GM15510 (cell line): ENCODE data around the gene CELF4.

Experiments used
- POLR2A ChIP-seq: IDR thresholded peaks from 3 replicates; pipeline ENCODE4 v1.6.1; 2011; ENCODE audit warnings: borderline replicate concordance; ENCODE audit not compliant: insufficient read length; ENCODE audit errors: extremely low read depth

Gene CELF4

DNA sequence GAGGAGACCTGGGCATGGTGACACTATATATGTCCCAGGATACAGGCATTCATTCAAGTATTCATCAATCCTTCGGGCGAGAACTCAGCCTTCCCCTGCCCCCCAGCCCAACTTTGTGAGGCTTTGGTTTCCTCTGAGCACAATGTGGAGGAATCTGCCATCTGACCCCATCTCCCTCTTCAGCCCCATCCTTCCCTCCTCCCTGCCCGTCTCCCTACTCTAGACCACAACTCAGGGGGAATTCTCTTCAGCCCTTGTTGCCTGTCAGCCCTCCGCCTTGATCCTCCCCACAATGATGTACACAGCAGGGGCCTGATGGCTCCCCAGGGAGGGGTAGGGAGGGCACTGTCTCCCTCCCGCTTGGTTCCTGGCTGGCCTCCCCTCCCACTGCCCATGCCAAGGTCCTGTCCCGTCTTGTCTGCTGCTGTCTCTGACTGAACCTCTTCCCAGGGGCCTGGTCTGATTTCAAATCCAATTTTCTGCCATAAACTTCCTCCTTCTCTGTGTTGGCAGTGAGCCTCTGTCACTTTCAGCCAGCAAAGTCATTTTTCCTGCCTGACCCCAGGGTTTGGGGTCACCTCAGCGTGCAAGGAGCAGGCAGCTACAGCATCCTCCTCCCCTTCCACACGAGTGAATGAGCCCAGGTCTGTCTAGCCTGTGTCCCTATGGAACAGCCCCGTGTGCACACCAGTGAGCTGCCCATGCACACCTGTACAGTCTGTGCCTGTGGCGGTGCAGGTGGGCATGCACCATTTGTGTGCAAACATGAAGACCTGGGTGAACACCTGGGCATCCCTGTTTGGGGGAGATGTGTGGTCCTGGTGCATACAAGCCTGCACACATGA lies 197.3 kb downstream of the CELF4 start:
- no peak for TF ChIP-seq POLR2A

DNA sequence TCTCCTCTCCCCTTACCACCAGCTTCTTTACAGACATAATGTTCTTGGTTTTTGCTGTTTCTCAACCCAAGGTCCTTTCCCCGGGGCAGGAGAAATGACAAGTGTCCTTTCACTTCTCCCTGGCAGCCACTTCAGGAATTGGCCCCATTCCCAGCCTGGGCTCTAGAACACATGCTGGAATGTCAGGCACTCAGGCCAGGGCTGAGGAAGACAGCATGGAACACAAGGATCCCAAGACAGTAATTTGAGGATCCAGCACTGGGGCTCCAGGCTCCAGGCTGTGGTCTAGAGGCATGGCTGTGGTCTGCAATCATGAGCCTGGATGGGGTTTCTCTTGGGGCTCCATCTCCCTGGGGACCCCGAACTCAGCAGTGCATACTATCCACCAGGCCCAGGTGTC lies 201.4 kb downstream of the CELF4 start:
- no peak for TF ChIP-seq POLR2A

DNA sequence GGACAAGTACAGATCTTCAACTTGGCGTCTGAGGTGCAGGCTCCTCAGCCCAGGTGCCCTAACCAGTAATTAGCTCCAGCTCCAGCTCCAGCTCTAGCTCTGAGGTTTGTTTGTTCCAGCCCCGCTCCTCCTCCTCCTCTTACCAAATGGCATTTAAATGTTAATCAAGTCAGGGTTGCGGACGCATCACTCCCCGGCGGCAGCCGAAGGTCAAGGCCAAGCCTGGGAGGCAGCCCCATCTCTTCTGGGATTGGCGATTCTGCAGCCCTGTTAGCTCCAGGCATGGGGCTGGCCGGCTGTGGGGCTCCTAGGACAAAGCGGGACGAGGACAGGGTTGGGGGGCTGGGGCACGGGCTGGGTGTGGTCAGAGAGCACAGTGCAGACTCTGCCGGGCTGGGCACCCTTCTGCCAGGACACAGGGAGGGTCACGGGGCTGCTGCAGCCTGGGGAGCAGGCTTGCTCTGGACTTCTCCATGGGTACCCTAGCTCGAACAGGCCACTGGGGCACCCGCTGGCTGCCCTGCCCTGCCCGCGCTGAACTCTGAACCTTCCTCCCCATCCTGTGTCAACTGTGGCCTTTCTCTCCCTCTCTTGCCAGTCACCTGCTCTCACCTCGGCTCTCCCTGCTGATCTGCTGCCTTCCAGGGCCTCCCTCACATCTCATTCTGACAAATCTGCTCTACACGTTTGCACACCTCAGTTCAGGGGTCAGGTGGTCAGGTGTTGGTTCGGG lies 203.3 kb downstream of the CELF4 start:
- no peak for TF ChIP-seq POLR2A

DNA sequence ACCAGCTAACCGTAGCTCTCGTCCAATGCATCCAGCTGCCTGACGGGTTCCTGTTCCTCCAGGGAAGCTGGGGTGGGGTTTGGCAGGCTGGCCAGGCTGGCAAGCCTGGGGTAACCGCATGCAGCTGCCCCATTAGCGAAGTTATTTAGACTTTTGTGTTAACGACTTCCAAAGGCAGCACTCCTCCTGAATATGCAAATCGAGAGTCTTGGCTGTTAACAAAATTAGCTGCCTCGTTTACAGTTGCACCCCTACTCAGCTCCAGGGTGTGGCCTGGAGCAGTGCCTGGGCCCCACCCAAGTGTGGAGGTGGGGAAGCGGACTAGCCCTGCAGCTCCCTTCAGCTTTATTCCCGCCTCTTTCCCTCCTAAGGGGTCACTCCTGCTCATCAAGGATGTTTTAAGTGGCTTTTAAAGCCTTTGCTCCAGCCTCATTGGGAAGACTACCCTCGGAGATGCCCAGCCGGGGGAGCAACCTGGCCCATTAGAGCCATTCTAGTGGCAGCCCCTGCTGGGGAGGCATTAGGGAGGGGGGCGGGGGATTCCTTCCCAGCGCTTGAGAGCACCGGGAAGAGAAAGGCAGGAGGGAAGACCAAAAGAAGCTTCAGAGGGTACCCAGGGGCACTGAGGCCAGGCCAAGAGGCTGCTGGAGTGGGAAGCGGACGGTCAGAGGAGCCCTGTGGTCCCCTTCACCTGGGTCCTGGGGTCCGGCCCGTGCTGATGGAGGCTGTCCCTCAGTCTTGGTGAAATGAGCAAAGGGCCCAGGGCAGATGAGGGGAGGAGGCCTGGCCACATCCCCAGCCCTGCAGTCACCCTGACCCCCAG lies 204.1 kb downstream of the CELF4 start:
- no peak for TF ChIP-seq POLR2A

DNA sequence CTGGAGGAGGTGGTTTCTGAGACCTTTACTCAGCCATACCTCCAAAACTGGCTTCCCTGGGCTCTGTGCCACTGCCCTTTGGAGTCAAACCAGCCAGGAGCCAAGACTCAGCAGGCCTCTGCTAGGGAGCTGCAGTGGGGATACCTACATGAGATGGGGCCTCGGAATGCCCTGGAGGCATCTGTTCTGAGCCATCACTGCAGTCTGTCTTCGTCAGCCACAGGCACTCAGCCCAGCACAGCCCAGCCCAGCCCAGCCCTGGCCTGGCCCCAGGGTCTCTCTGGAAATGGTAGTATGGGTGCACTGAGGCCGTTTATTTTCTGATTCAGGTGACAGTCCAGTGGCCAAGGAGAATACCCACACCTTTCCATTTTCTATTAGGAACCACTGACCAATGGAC lies 209.8 kb downstream of the CELF4 start:
- no peak for TF ChIP-seq POLR2A

DNA sequence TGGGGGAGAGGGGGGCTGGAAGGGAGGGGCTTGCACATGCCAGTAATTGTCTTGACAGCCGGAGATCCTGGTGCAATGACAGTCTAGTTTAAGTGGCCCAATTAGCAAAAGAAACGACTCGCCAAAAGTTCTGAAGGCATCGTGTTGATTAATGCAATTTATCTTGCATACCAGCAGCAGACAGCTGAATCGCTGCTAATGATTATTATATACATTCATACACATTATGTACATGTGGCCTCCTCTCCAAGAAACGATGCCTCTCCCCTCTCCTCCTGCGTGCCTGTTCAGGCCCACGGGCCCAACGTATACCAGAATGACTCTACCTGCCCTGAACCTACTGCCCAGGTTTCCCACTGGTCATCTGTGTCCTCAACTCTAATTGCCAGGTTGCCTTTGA lies 214.5 kb downstream of the CELF4 start:
- no peak for TF ChIP-seq POLR2A

DNA sequence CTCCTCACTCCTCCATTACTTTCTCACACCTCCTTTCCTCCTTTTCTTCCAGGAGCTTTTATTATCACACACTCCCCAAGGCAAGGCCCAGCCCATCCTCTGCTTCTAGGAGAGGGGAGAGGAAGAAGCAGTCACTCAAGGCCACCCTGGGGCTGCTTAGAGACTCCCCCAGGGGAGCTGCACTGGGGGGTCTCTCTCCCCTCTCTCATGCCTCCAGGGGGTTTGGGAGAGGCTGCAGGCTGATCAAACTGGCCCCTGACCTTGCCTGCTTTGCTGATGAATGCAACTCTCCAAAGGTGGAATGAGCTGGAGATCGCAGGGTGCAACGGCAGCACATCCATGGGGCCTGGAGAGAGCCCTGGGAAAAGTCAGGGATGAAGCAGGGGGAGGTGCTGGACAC lies 216.9 kb downstream of the CELF4 start:
- TF ChIP-seq POLR2A, result no peak

DNA sequence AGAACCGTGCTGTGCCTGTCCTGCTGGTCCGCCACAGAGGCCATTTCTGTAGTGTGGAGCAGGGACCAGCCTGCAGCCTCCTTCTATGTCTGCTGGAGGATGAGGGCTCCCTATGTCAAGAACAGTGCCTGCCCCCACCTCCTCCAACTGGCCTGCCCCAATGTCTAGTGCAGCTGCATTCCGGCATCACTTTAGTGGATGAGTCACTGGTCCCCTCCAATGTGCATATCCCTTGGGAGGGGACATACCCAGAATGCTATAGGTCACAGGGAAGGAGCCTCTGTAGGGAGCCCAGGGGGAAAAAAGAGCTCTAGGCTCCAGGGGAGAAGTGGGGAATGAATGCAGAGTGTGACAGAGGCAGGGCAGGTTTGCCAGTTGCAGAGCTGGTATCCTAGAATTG lies 219.6 kb downstream of the CELF4 start:
- no peak for TF ChIP-seq POLR2A

DNA sequence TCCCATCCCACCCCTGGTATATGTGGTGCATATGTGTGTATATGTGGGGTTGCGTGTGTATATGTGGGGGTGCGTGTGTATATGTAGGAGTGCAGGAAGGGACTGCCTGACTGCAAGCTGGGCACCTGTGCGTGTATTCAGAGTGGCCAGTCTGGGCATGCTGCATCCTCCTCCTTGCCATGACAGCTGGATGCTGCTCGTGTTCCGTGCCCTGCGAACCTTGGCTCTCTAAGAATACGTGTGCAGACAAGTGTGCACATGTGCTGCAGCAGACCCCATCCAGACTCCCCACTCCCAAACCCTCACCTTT lies 222.1 kb downstream of the CELF4 start:
- no peak for TF ChIP-seq POLR2A

DNA sequence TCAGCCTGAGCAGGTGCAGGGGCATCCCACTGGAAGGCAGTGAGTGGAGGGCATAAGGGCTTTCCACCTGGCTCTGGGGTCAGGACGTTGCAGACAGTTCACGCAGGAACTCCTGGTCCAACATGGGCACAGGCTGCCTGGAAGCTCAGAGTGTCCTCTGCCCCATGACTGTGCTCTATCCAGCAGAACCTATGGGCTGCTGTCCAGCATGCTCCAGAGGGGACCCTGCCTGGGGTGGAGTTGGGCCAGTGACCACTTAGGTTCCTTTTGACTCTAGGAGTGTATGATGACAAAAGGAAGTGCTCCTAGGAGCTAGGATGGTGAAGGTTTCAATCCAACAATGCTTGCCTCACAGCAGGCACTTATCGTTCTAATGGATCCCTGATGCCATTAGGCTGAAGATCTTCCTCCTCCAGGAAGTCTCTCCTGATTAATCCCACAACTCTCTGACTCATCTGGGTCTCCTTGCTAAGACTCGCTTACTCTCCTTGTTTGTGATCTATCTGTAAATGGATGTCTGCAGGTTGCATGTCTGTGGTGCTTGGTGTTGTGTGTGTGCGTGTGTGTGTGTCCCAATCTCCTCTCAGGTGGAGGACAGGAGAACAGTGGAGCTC lies 224.0 kb downstream of the CELF4 start:
- TF ChIP-seq POLR2A, result no peak

DNA sequence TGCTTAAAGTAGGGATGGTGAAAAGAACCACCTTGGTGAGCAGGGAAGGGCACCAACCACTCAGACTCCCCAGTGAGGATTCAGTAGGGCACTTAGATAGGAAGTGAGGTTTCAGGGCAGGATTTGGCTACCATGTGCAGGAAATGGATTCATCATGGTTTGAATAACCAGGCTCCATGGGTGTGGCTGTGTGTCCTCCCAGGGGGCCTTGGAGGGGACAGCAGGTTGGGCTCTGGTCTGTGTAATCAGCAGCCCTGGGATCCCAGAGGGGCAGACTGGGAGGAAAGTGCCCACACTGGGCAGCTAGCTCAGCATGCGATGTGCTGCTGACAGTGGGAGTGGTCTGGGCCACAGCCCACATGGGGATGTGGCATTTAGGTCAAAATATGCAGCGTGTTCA lies 224.6 kb downstream of the CELF4 start:
- TF ChIP-seq POLR2A, result no peak

DNA sequence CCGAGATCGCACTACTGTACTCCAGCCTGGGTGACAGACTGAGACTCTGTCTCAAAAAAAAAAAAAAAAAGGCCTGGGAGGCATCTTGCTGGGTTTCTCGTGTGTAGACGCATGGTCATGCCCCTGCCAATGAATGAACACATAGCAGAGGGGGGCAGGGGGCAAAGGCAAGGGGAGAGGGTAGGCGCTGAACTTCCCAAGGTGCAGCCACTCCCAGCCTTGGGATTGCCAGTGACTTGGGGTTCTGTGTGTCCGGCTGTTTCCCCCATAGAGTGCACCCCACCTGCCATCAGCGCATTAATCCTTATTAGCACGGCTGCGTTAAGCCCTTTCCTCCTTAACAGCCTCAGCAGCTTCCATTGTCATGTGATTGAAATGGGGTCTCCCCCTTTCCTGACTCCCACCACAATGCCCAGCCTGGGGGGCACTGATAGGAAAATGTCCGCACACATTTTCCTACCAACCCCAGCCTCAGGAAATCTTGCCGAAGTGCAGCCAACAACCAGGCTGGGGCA lies 225.8 kb downstream of the CELF4 start:
- TF ChIP-seq POLR2A, result no peak

DNA sequence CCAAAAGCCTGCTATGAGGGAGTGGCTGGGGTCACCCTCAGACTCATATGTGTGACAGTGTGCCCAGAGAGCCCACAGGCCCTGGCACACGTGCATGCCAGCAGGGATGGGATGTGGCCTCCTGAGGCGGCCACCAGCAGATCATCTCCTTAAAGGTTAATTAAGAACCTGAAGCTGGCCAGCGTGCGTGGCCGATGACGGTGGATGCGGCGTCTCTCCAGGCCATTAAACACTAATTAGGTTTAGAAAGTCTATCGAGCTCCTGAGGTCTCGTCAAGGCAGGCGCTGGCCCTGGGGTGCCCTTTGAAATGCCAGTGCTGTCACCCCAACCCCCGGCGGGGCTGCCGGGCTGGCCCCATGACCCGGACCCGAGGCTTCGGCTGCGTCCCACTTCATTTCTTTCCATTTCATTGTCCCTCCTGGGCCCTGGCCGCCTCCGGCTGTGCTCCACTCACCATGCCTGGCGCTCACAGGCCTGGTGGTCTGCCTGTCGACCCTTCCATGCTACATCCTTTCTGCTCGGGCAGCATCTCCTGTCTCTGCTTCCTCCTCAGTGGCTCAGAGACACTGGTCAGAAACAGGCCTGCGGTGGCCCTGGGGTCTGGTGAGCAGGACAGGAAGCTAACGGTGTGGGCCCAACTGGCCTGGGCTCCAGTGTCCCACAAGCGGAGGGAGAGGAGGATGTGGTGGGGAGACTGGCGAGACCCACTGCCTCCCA lies 228.9 kb downstream of the CELF4 start:
- TF ChIP-seq POLR2A, result no peak

DNA sequence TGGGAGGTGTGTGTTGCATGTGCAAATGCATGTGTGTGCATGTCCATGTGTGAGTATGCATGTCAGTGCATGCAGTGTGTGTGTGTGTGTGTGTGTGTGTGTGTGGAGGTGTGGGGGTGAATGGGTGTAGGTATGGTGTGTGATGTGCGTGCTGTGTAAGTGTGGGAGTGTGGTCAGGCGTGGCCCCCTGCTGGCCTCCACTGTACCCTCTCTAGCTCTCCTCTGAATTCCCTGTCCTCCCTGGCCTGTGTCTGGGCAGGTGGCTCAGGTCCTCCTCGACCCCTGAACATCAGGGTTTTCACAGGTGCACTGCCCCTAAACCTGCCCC lies 230.2 kb downstream of the CELF4 start:
- TF ChIP-seq POLR2A, result no peak
